K562 (cell line): ENCODE measurements around the gene SNCA. TPM values are rescaled to one million over a fixed set of nuclear protein-coding genes. Genes with fewer than 3 reads are reported as not detected.

Source experiments
- ATAC-seq: fragments of 200-7000 bp; cut with Tn5 transposase; 3 replicates; pipeline ENCODE4 v1.9.1; 2020; ENCODE audit warnings: moderate library complexity
- BruUV-seq: library from RNA; stranded (reverse); fragments of 400-500 nt; replicated peaks from 2 replicates; lab custom pipeline; 2021; lab: Mats Ljungman, UMichigan
- CTCF ChIA-PET: fragments of 300-600 bp; formaldehyde crosslinking; extraction: SDS; loops from one replicate; lab custom pipeline; 2021; ENCODE audit warnings: low intra/inter-chr PET ratio; lab: Yijun Ruan, JAX
- POLR2A ChIA-PET: fragments of 300-600, 350-650 bp; sonication (Branson Sonifier 250); formaldehyde crosslinking; extraction: SDS; loops from one replicate; lab custom pipeline; 2021; ENCODE audit warnings: antibody characterized with exemption, inconsistent platforms; lab: Yijun Ruan, JAX
- DNase-seq, 4 experiments: peaks; one replicate each; pipeline versions ENCODE4 v3.0.0 to v3.0.0-alpha.2; 2011 to 2018; ENCODE audit warnings: low spot score in 3 of 4, mixed read lengths in 3 of 4; ENCODE audit errors: extremely low read depth in 1 of 4
- FAIRE-seq: peaks from 2 replicates; lab custom pipeline; 2011; peaks lifted over from hg19 to GRCh38; lab: Jason Lieb, UNC
- H2AFZ ChIP-seq: 2 replicates; pipeline ENCODE4 v1.6.0; 2011; ENCODE audit warnings: low read depth, low read length, control low read depth, inconsistent platforms
- H3K27ac ChIP-seq: fragments of 200-600 bp; 3 replicates; pipeline ENCODE4 v1.8.0; 2011; ENCODE audit warnings: low read depth, mild to moderate bottlenecking, control low read depth, inconsistent platforms, low read length, moderate library complexity, mixed read lengths; ENCODE audit errors: extremely low read depth
- H3K27me3 ChIP-seq, 2 experiments: fragments of 300-600 bp in 1 of 2; 2 replicates in 1 of 2; 3 replicates in 1 of 2; pipeline versions ENCODE4 v1.6.0 to v1.8.0; 2011; ENCODE audit warnings: inconsistent platforms in 2 of 2, low read length in 2 of 2, mild to moderate bottlenecking in 1 of 2, mixed read lengths in 1 of 2, moderate library complexity in 1 of 2; ENCODE audit not compliant: control insufficient read depth in 2 of 2, insufficient read depth in 2 of 2
- H3K36me3 ChIP-seq: fragments of 300-600 bp; 3 replicates; pipeline ENCODE4 v1.8.0; 2011; ENCODE audit warnings: mild to moderate bottlenecking, low read length, inconsistent platforms; ENCODE audit not compliant: control insufficient read depth, insufficient read depth
- H3K4me1 ChIP-seq, 2 experiments: fragments of 200-600 bp in 1 of 2; replicated peaks in 1 of 2; 2 replicates in 1 of 2; 3 replicates in 1 of 2; pipeline versions ENCODE4 v1.5.1 to v1.8.0; 2011; ENCODE audit warnings: inconsistent platforms in 2 of 2, low read length in 2 of 2, mild to moderate bottlenecking in 1 of 2, mixed read lengths in 1 of 2, moderate library complexity in 1 of 2; ENCODE audit not compliant: control insufficient read depth in 2 of 2, insufficient read depth in 2 of 2
- H3K4me2 ChIP-seq: 2 replicates; pipeline ENCODE4 v1.6.1; 2011; ENCODE audit warnings: low read length, control low read depth, inconsistent platforms, mixed read lengths; ENCODE audit not compliant: insufficient read depth
- H3K4me3 ChIP-seq: fragments of 200-600 bp; sonication (generic), shearing (Covaris generic); 2 replicates; pipeline ENCODE4 v1.5.1; 2016; ENCODE audit warnings: control low read depth, inconsistent platforms
- H3K79me2 ChIP-seq: fragments of 200-600 bp; 3 replicates; pipeline ENCODE4 v1.8.0; 2011; ENCODE audit warnings: low read length, inconsistent platforms; ENCODE audit not compliant: control insufficient read depth, insufficient read depth
- H3K9ac ChIP-seq, 2 experiments: 2 replicates each; pipeline versions ENCODE4 v1.6.0 to v1.6.1; 2011; ENCODE audit warnings: low read depth in 2 of 2, low read length in 2 of 2, control low read depth in 1 of 2, inconsistent platforms in 1 of 2, mild to moderate bottlenecking in 1 of 2, mixed read lengths in 1 of 2; ENCODE audit not compliant: insufficient read depth in 1 of 2
- H3K9me1 ChIP-seq: one replicate; pipeline ENCODE4 v1.6.0; 2011; ENCODE audit warnings: inconsistent platforms, mild to moderate bottlenecking, low read length, moderate library complexity; ENCODE audit not compliant: control insufficient read depth, insufficient read depth
- H3K9me3 ChIP-seq: replicated peaks from 2 replicates; pipeline ENCODE4 v1.5.1; 2011; ENCODE audit warnings: low read depth, low read length, inconsistent platforms; ENCODE audit not compliant: control insufficient read depth, insufficient read depth
- H4K20me1 ChIP-seq: replicated peaks from 2 replicates; pipeline ENCODE4 v1.6.1; 2011; ENCODE audit warnings: low read length, inconsistent platforms, mixed read lengths; ENCODE audit not compliant: control insufficient read depth, insufficient read depth
- E2F5 ChIP-seq: sonication (generic); formaldehyde crosslinking; IDR thresholded peaks from 2 replicates; pipeline ENCODE4 v1.8.0; 2022; ENCODE audit warnings: mild to moderate bottlenecking, missing genetic modification reagents
- EGR1 ChIP-seq: fragments of 450-650 bp; conservative IDR thresholded peaks from 2 replicates; pipeline ENCODE4 v1.6.1; 2017; ENCODE audit warnings: mild to moderate bottlenecking
- FOXM1 ChIP-seq, 2 experiments: fragments of 450-650 bp in 1 of 2; sonication (generic) in 1 of 2; formaldehyde crosslinking in 1 of 2; IDR thresholded peaks; 2 replicates each; pipeline versions ENCODE4 v1.6.1 to v1.9.0; 2017 to 2022; ENCODE audit warnings: low read depth in 2 of 2, mild to moderate bottlenecking in 2 of 2, missing genetic modification reagents in 1 of 2, moderate library complexity in 1 of 2
- HNRNPK ChIP-seq: fragments of 200-400 bp; formaldehyde crosslinking; IDR thresholded peaks from one replicate; pipeline ENCODE4 v1.6.1; 2018; ENCODE audit warnings: mild to moderate bottlenecking, low read depth, low read length; ENCODE audit not compliant: poor library complexity, severe bottlenecking
- MAFF ChIP-seq: IDR thresholded peaks from 2 replicates; pipeline ENCODE4 v1.6.1; 2012; ENCODE audit warnings: low read length, improper control_type of control experiment
- NCOR1 ChIP-seq: fragments of 450-650 bp; IDR thresholded peaks from 2 replicates; pipeline ENCODE4 v1.6.1; 2016; ENCODE audit warnings: mild to moderate bottlenecking, moderate library complexity
- POU5F1 ChIP-seq: fragments of 150-350 bp; IDR thresholded peaks from 2 replicates; pipeline ENCODE4 v1.6.1; 2014; ENCODE audit warnings: borderline replicate concordance, low read length, low read depth, mild to moderate bottlenecking; ENCODE audit not compliant: partially characterized antibody
- ZNF253 ChIP-seq: fragments of 250-450 bp; sonication (Bioruptor Pico); conservative IDR thresholded peaks from 2 replicates; pipeline ENCODE4 v1.6.1; 2021; ENCODE audit warnings: mild to moderate bottlenecking
- WGBS: fragments of 100-300 bp; shearing (Covaris generic); methylation state at CpG from one replicate; pipeline ENCODE4 v1.1.6; 2016; ENCODE audit warnings: low coverage, mixed read lengths; ENCODE audit not compliant: insufficient coverage; ENCODE audit errors: missing lambda C conversion rate; 5-methylcytosine and 5-hydroxymethylcytosine counted together
- in situ Hi-C: fragments of 300-500 bp; cut with MboI; formaldehyde crosslinking; loops from 4 replicates; pipeline ENCODE4 v1.15.0; 2018; ENCODE audit warnings: inconsistent platforms, mixed read lengths
- intact Hi-C: fragments of 100-400 bp; cut with micrococcal nuclease; formaldehyde crosslinking; loops from 2 replicates; pipeline ENCODE4 v1.14.2; 2022
- polyA plus RNA-seq, 8 experiments: library from polyadenylated mRNA; depleted of rRNA in 4 of 8; stranded (reverse) in 5 of 8; unstranded in 3 of 8; fragments of >200 nt; fragmentation: Nextera tagmentation in 2 of 8; fragmentation: Illumina TruSeq in 1 of 8; extraction: Ambion mirVana in 2 of 8; extraction: Trizol in 1 of 8; gene quantifications; 2 replicates each; pipeline versions ENCODE4 v1.2.1 to v1.2.3, GENCODE V29; 2011 to 2014; ENCODE audit warnings: inconsistent platforms in 1 of 8, missing spikeins in 1 of 8
- total RNA-seq, 7 experiments: library from RNA; depleted of rRNA in 6 of 7; stranded (reverse); fragments of >200 nt in 6 of 7; fragmentation: Illumina TruSeq in 2 of 7; extraction: Trizol in 2 of 7; gene quantifications; 2 replicates each; pipeline versions ENCODE4 v1.2.1 to v1.2.3, GENCODE V29; 2011 to 2021; ENCODE audit warnings: low replicate concordance in 1 of 7
- TF ChIP-seq, protein P1 (sequence below), 3 experiments: fragments of 200-800 bp in 1 of 3; sonication (Bioruptor generic) in 1 of 3; sonication (generic) in 1 of 3; formaldehyde crosslinking in 1 of 3; IDR thresholded peaks; 2 replicates each; pipeline versions ENCODE4 v1.6.1 to v1.8.0; 2016 to 2022; ENCODE audit warnings: mild to moderate bottlenecking in 2 of 3, missing compliant biosample characterization in 2 of 3, missing genetic modification characterization in 2 of 3, missing genetic modification reagents in 1 of 3
- TF ChIP-seq, protein P2 (sequence below), 3 experiments: IDR thresholded peaks in 2 of 3; conservative IDR thresholded peaks in 1 of 3; 2 replicates each; pipeline ENCODE4 v1.5.1; 2011 to 2012; ENCODE audit warnings: low read length in 3 of 3, mild to moderate bottlenecking in 3 of 3, control low read depth in 2 of 3, improper control_type of control experiment in 1 of 3, inconsistent platforms in 1 of 3, low read depth in 1 of 3, mixed read lengths in 1 of 3, moderate library complexity in 1 of 3; ENCODE audit not compliant: insufficient read depth in 2 of 3
- TF ChIP-seq, protein P3 (sequence below): conservative IDR thresholded peaks from 2 replicates; pipeline ENCODE4 v1.6.1; 2011; ENCODE audit warnings: low read depth, mild to moderate bottlenecking, low read length; ENCODE audit not compliant: control insufficient read depth

SNCA gene
- total and polyA plus RNA-seq, 9 of the 15 experiments (the other 6 are each of a cell fraction or from before 2014, with no cell fraction given) = 1.7 to 12.6 (median 3.6) TPM

DNA sequence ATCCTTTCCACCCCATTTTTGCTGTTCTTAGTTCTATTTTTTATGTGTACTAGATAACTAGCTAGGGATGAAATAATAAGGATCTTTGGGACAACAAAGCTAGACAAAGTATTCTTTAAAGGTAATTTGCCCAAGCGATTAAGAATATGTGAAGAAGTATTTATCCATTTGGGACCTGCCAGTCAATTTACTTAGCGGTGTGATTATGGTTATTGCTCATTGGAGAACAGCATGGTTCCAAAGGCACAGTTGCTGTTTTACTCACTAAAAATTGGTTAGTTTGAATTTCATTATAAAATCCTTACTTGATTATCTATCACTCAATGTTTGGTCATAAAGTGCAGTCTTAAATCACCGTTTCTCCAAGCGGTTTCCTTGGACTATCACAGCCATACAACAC lies 124.1 kb downstream of the SNCA start (continued):
- TF ChIP-seq EGR1 = no peak

DNA sequence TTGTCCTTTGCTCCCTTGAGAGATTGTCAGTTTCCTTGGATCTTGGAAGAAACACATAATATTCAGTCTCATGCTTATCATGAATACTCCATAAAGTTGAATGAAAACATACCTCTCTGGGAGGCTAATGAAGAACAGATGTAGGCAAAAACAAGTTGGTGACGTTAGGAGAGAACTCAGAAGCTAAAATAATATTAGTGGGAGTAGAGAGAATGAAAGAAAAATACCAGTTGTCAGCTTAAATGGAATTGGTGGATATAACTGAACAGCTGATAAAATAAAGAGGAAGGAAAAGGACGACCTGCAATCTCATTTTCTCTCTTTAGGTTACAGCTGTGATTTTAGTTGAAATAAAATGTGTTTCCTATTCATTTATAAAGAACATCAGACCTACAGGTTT lies 124.8 kb downstream of the SNCA start:
- Histone ChIP-seq H3K4me1 (no peaks in the 10 kb centered on the region), H3K9me1 (no peaks in the 10 kb centered on the region), H3K79me2 (no peaks in the 10 kb centered on the region), H2AFZ (no peak overlapping the region), H3K4me3 (no peak overlapping the region), H4K20me1 (no peaks in the 10 kb centered on the region), H3K27me3 (no peaks in the 10 kb centered on the region), H3K9ac (no peak overlapping the region), H3K27ac (no peak overlapping the region), H3K9me3 (no peaks in the 10 kb centered on the region), H3K36me3 (no peaks in the 10 kb centered on the region), H3K4me2 (no peak overlapping the region)
- CTCF ChIA-PET = no interaction called here
- POLR2A ChIA-PET = no interaction called here
- in situ Hi-C loops = no loop called here
- intact Hi-C loops = no loop called here
- WGBS = 3% methylated on average over 2 of the region's 2 CpGs
- DNase-seq = no peak
- no TSS peak for BruUV-seq
- no peak for FAIRE-seq
- no peak for ATAC-seq
- no peak for TF ChIP-seq MAFF
- TF ChIP-seq, protein P1, sequence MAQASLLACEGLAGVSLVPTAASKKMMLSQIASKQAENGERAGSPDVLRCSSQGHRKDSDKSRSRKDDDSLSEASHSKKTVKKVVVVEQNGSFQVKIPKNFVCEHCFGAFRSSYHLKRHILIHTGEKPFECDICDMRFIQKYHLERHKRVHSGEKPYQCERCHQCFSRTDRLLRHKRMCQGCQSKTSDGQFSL (CRISPR knock-in tag; IDR thresholded peaks at IDR 0.05) = no peak
- TF ChIP-seq, protein P1 (tag; IDR thresholded peaks at IDR 0.05) = no peak
- TF ChIP-seq E2F5 (CRISPR knock-in tag) = no peak
- no peak for TF ChIP-seq NCOR1
- TF ChIP-seq HNRNPK = no peak
- TF ChIP-seq FOXM1 (IDR thresholded peaks at IDR 0.05; ENCODE audit: low read depth) = no peak
- TF ChIP-seq FOXM1 (CRISPR knock-in tag; IDR thresholded peaks at IDR 0.05; ENCODE audit: low read depth) = no peak
- TF ChIP-seq, protein P2, sequence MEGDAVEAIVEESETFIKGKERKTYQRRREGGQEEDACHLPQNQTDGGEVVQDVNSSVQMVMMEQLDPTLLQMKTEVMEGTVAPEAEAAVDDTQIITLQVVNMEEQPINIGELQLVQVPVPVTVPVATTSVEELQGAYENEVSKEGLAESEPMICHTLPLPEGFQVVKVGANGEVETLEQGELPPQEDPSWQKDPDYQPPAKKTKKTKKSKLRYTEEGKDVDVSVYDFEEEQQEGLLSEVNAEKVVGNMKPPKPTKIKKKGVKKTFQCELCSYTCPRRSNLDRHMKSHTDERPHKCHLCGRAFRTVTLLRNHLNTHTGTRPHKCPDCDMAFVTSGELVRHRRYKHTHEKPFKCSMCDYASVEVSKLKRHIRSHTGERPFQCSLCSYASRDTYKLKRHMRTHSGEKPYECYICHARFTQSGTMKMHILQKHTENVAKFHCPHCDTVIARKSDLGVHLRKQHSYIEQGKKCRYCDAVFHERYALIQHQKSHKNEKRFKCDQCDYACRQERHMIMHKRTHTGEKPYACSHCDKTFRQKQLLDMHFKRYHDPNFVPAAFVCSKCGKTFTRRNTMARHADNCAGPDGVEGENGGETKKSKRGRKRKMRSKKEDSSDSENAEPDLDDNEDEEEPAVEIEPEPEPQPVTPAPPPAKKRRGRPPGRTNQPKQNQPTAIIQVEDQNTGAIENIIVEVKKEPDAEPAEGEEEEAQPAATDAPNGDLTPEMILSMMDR (IDR thresholded peaks at IDR 0.05 in 2 of 3, conservative IDR thresholded peaks at IDR 0.05 in 1 of 3; ENCODE audit: insufficient read depth in 2 of 3, low read depth in 1 of 3, low read length in 3 of 3) = no peak
- TF ChIP-seq, protein P3, sequence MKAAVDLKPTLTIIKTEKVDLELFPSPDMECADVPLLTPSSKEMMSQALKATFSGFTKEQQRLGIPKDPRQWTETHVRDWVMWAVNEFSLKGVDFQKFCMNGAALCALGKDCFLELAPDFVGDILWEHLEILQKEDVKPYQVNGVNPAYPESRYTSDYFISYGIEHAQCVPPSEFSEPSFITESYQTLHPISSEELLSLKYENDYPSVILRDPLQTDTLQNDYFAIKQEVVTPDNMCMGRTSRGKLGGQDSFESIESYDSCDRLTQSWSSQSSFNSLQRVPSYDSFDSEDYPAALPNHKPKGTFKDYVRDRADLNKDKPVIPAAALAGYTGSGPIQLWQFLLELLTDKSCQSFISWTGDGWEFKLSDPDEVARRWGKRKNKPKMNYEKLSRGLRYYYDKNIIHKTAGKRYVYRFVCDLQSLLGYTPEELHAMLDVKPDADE = no peak
- no peak for TF ChIP-seq POU5F1
- TF ChIP-seq ZNF253 (CRISPR knock-in tag) = no peak
